H1 (cell line): ENCODE data around the gene TRIM10. TPM values are rescaled to one million over a fixed set of nuclear protein-coding genes. Genes with fewer than 3 reads are reported as not detected.

Source experiments
- CTCF ChIA-PET: fragments of 300-600 bp; sonication (Branson Sonifier 250); formaldehyde crosslinking; loops from one replicate; lab custom pipeline; 2021; ENCODE audit not compliant: partially characterized antibody; lab: Charles Lee
- POLR2A ChIA-PET: fragments of 300-600 bp; sonication (Branson Sonifier 250); formaldehyde crosslinking; loops from one replicate; lab custom pipeline; 2021; ENCODE audit warnings: inconsistent platforms; ENCODE audit not compliant: partially characterized antibody; lab: Charles Lee
- DNase-seq, 2 experiments: peaks; one replicate each; pipeline versions ENCODE4 v3.0.0 to v3.0.0-alpha.2; 2010 to 2022; ENCODE audit warnings: low spot score in 2 of 2, low read depth in 1 of 2, mixed read lengths in 1 of 2
- FAIRE-seq: peaks from 2 replicates; lab custom pipeline; 2011; peaks lifted over from hg19 to GRCh38; lab: Jason Lieb, UNC
- H2AFZ ChIP-seq: 2 replicates; pipeline ENCODE4 v1.8.1; 2012; ENCODE audit warnings: low read length, inconsistent platforms
- H2AK5ac ChIP-seq: 2 replicates; pipeline ENCODE4 v1.6.1; 2013; ENCODE audit warnings: low read depth, low read length
- H2BK120ac ChIP-seq: replicated peaks from 2 replicates; pipeline ENCODE3; 2013; ENCODE audit warnings: low read depth, low read length, inconsistent platforms
- H2BK12ac ChIP-seq: 2 replicates; pipeline ENCODE4 v1.6.1; 2013; ENCODE audit warnings: low read depth, low read length
- H2BK15ac ChIP-seq: 2 replicates; pipeline ENCODE4 v1.6.1; 2013; ENCODE audit warnings: low read length
- H2BK20ac ChIP-seq: 2 replicates; pipeline ENCODE4 v1.6.1; 2013; ENCODE audit warnings: low read length
- H2BK5ac ChIP-seq: 2 replicates; pipeline ENCODE4 v1.6.1; 2013; ENCODE audit warnings: low read depth, low read length
- H3K14ac ChIP-seq: 2 replicates; pipeline ENCODE4 v1.6.1; 2013; ENCODE audit warnings: inconsistent platforms; ENCODE audit not compliant: insufficient read length
- H3K18ac ChIP-seq: 2 replicates; pipeline ENCODE4 v1.6.1; 2013; ENCODE audit warnings: low read length; ENCODE audit errors: extremely low read depth
- H3K23ac ChIP-seq: 2 replicates; pipeline ENCODE4 v1.6.1; 2013; ENCODE audit warnings: inconsistent platforms; ENCODE audit not compliant: insufficient read length
- H3K23me2 ChIP-seq: 2 replicates; pipeline ENCODE4 v1.6.1; 2013; ENCODE audit warnings: low read depth, low read length
- H3K27ac ChIP-seq: 2 replicates; pipeline ENCODE4 v1.6.1; 2011; ENCODE audit warnings: low read depth, low read length, inconsistent platforms
- H3K27me3 ChIP-seq, 4 experiments: replicated peaks in 1 of 4; 1 replicate in 1 of 4; 2 replicates in 3 of 4; pipeline versions ENCODE4 v1.6.1 to v1.8.1; 2011 to 2013; ENCODE audit warnings: low read length in 3 of 4, mild to moderate bottlenecking in 3 of 4, inconsistent platforms in 2 of 4, mixed read lengths in 2 of 4, moderate library complexity in 1 of 4; ENCODE audit not compliant: control insufficient read depth in 3 of 4, insufficient read depth in 3 of 4; ENCODE audit errors: extremely low read depth in 1 of 4
- H3K36me3 ChIP-seq, 4 experiments: 2 replicates each; pipeline versions ENCODE4 v1.6.1 to v1.8.1; 2011 to 2013; ENCODE audit warnings: mild to moderate bottlenecking in 4 of 4, low read length in 3 of 4, moderate library complexity in 2 of 4, control low read depth in 1 of 4, inconsistent platforms in 1 of 4; ENCODE audit not compliant: insufficient read depth in 4 of 4, control insufficient read depth in 2 of 4
- H3K4ac ChIP-seq: replicated peaks from 2 replicates; pipeline ENCODE3; 2013; ENCODE audit warnings: low read length, low read depth, mixed read lengths, inconsistent platforms; ENCODE audit not compliant: insufficient read length
- H3K4me1 ChIP-seq, 4 experiments: replicated peaks in 1 of 4; 1 replicate in 1 of 4; 2 replicates in 3 of 4; pipeline versions ENCODE4 v1.6.1 to v1.8.1; 2011 to 2013; ENCODE audit warnings: low read length in 3 of 4, inconsistent platforms in 2 of 4, mixed read lengths in 1 of 4; ENCODE audit not compliant: insufficient read depth in 4 of 4, control insufficient read depth in 3 of 4
- H3K4me2 ChIP-seq, 2 experiments: 2 replicates each; pipeline versions ENCODE4 v1.6.1 to v1.8.1; 2011 to 2013; ENCODE audit warnings: low read depth in 2 of 2, low read length in 2 of 2, control low read depth in 1 of 2, inconsistent platforms in 1 of 2, mild to moderate bottlenecking in 1 of 2; ENCODE audit not compliant: insufficient read depth in 1 of 2
- H3K4me3 ChIP-seq, 4 experiments: fragments of 200-600, 300-600 bp in 1 of 4; sonication (generic), shearing (Covaris generic), sonication (Bioruptor Twin) in 1 of 4; 2 replicates each; pipeline versions ENCODE4 v1.5.1 to v1.8.1; 2011 to 2016; ENCODE audit warnings: low read length in 4 of 4, low read depth in 3 of 4, control low read depth in 2 of 4, inconsistent platforms in 2 of 4, mild to moderate bottlenecking in 2 of 4, mixed read lengths in 1 of 4, moderate library complexity in 1 of 4; ENCODE audit not compliant: insufficient read depth in 2 of 4; ENCODE audit errors: extremely low read depth in 1 of 4
- H3K56ac ChIP-seq: replicated peaks from 2 replicates; pipeline ENCODE3; 2013; ENCODE audit warnings: low read depth, mild to moderate bottlenecking, mixed read lengths, low read length, inconsistent platforms; ENCODE audit not compliant: insufficient read length
- H3K79me1 ChIP-seq: 2 replicates; pipeline ENCODE4 v1.6.1; 2013; ENCODE audit warnings: low read depth, low read length, control low read depth
- H3K79me2 ChIP-seq, 2 experiments: 2 replicates each; pipeline versions ENCODE4 v1.6.1 to v1.8.1; 2012 to 2013; ENCODE audit warnings: low read length in 2 of 2, mild to moderate bottlenecking in 2 of 2, inconsistent platforms in 1 of 2; ENCODE audit not compliant: insufficient read depth in 2 of 2, control insufficient read depth in 1 of 2
- H3K9ac ChIP-seq, 4 experiments: replicated peaks in 1 of 4; 1 replicate in 1 of 4; 2 replicates in 3 of 4; pipeline versions ENCODE4 v1.6.1 to v1.8.1; 2011 to 2013; ENCODE audit warnings: low read depth in 3 of 4, low read length in 3 of 4, control low read depth in 2 of 4, mild to moderate bottlenecking in 2 of 4, moderate library complexity in 2 of 4, inconsistent platforms in 1 of 4; ENCODE audit errors: extremely low read depth in 1 of 4
- H3K9me3 ChIP-seq, 2 experiments: 2 replicates each; pipeline versions ENCODE4 v1.6.1 to v1.8.1; 2012 to 2013; ENCODE audit warnings: mild to moderate bottlenecking in 2 of 2, moderate library complexity in 2 of 2, control low read depth in 1 of 2, inconsistent platforms in 1 of 2, low read depth in 1 of 2, low read length in 1 of 2, mixed read lengths in 1 of 2; ENCODE audit not compliant: insufficient read depth in 2 of 2
- H4K20me1 ChIP-seq, 2 experiments: replicated peaks in 1 of 2; 2 replicates each; pipeline versions ENCODE3 to v1.8.1; 2011 to 2013; ENCODE audit warnings: inconsistent platforms in 2 of 2, low read length in 2 of 2, mild to moderate bottlenecking in 1 of 2; ENCODE audit not compliant: insufficient read depth in 2 of 2, control insufficient read depth in 1 of 2
- H4K5ac ChIP-seq: 2 replicates; pipeline ENCODE4 v1.6.1; 2013; ENCODE audit warnings: low read length, low read depth, mixed read lengths, inconsistent platforms; ENCODE audit not compliant: insufficient read length
- H4K8ac ChIP-seq: 2 replicates; pipeline ENCODE4 v1.8.0; 2013; ENCODE audit warnings: mild to moderate bottlenecking, moderate library complexity, low read length, inconsistent platforms; ENCODE audit not compliant: insufficient read depth; ENCODE audit errors: extremely low read depth
- H4K91ac ChIP-seq: replicated peaks from 2 replicates; pipeline ENCODE3; 2013; ENCODE audit warnings: low read length, mixed read lengths, inconsistent platforms; ENCODE audit not compliant: insufficient read length
- CBX5 ChIP-seq: fragments of 300-800, 300-1000 bp; sonication (generic); IDR thresholded peaks from 2 replicates; pipeline ENCODE4 v1.7.1; 2016; ENCODE audit warnings: antibody characterized with exemption, low read length, low read depth
- CREB1 ChIP-seq: IDR thresholded peaks from 2 replicates; pipeline ENCODE4 v1.6.1; 2012; ENCODE audit warnings: inconsistent platforms
- FOSL1 ChIP-seq: IDR thresholded peaks from 2 replicates; pipeline ENCODE4 v1.6.1; 2011; ENCODE audit warnings: mild to moderate bottlenecking, low read depth, low read length, moderate library complexity; ENCODE audit not compliant: insufficient read depth
- SIRT6 ChIP-seq: IDR thresholded peaks from one replicate; pipeline ENCODE4 v1.7.1; 2012; ENCODE audit warnings: low read length, inconsistent platforms
- SIX5 ChIP-seq: IDR thresholded peaks from 2 replicates; pipeline ENCODE4 v1.6.1; 2011; ENCODE audit warnings: mild to moderate bottlenecking, low read depth, low read length
- WGBS, 2 experiments: shearing (Covaris generic) in 1 of 2; methylation state at CpG; one replicate each; pipeline versions ENCODE4 v1.1.6 to v1.1.7; 2013 to 2015; ENCODE audit warnings: low lambda C conversion rate in 2 of 2, mixed read lengths in 2 of 2, inconsistent platforms in 1 of 2, low coverage in 1 of 2, missing lambda C conversion rate in 1 of 2; ENCODE audit not compliant: insufficient replicate concordance in 2 of 2, insufficient coverage in 1 of 2, insufficient read length in 1 of 2; ENCODE audit errors: extremely low coverage in 1 of 2, missing lambda C conversion rate in 1 of 2; 5-methylcytosine and 5-hydroxymethylcytosine counted together
- polyA plus RNA-seq, 7 experiments: library from polyadenylated mRNA; depleted of rRNA in 3 of 7; stranded (reverse) in 5 of 7; unstranded in 2 of 7; fragments of >200 nt in 5 of 7; fragments of 200-250 nt in 2 of 7; gene quantifications; 1 replicate in 5 of 7; 2 replicates in 1 of 7; 4 replicates in 1 of 7; pipeline versions ENCODE4 v1.2.1 to v1.2.3, GENCODE V29; 2011 to 2013; ENCODE audit warnings: missing spikeins in 2 of 7, mixed read lengths in 2 of 7
- total RNA-seq: library from RNA; stranded (reverse); fragmentation: NEBNext Ultra II Directional; extraction: Animal tissue kit (Norgen Biotek cat#: 25700); gene quantifications from 2 replicates; pipeline ENCODE4 v1.2.1, GENCODE V29; 2021
- TF ChIP-seq, protein P1 (sequence below), 3 experiments: IDR thresholded peaks; 1 replicate in 2 of 3; 2 replicates in 1 of 3; pipeline versions ENCODE4 v1.5.1 to v1.6.1; 2011; ENCODE audit warnings: low read length in 3 of 3, mild to moderate bottlenecking in 3 of 3, inconsistent platforms in 2 of 3, low read depth in 1 of 3, moderate library complexity in 1 of 3; ENCODE audit not compliant: insufficient read depth in 1 of 3; ENCODE audit errors: control extremely low read depth in 1 of 3

The TRIM10 gene
- total and polyA plus RNA-seq, 2 of the 8 experiments (the other 6 are each of a cell fraction or from before 2014, with no cell fraction given): 0.06 TPM; not detected in 1

GRCh38 chr6:30185846-30186484 lies 25.0 kb upstream of the TRIM10 start:
- Histone ChIP-seq H2BK15ac (no peak overlapping the region), H4K8ac (no peak overlapping the region; the same call in 1 of the 2 replicates), H3K18ac (no peak overlapping the region), H3K36me3 (peaks cover 4 to 43% (median 32%) of the 10 kb centered on the region in 4 experiments; a peak in 7 of 8 replicates), H3K4ac (no peak overlapping the region), H2BK5ac (no peak overlapping the region), H4K5ac (no peak overlapping the region), H2BK12ac (no peak overlapping the region), H3K27ac (no peak overlapping the region), H3K23ac (no peak overlapping the region), H2AK5ac (no peak overlapping the region), H3K4me1 (no peaks in the 10 kb centered on the region), H3K79me2 (no peaks in the 10 kb centered on the region), H3K4me3 (no peak overlapping the region), H3K79me1 (no peaks in the 10 kb centered on the region), H2BK120ac (no peak overlapping the region), H4K20me1 (peaks cover 0 to 3% of the 10 kb centered on the region in 2 experiments), H3K27me3 (no peaks in the 10 kb centered on the region; a peak in 1 of 7 replicates), H3K14ac (no peak overlapping the region), H2AFZ (no peak overlapping the region), H3K23me2 (no peaks in the 10 kb centered on the region), H3K9ac (no peak overlapping the region), H3K9me3 (no peaks in the 10 kb centered on the region; a peak in 1 of 4 replicates), H3K4me2 (no peak overlapping the region), H4K91ac (no peak overlapping the region), H3K56ac (no peak overlapping the region), H2BK20ac (no peak overlapping the region)
- TF ChIP-seq SIRT6 (no peak), CBX5 (no peak), SIX5 (no peak), FOSL1 (no peak), CREB1 (no peak)
- TF ChIP-seq, protein P1, sequence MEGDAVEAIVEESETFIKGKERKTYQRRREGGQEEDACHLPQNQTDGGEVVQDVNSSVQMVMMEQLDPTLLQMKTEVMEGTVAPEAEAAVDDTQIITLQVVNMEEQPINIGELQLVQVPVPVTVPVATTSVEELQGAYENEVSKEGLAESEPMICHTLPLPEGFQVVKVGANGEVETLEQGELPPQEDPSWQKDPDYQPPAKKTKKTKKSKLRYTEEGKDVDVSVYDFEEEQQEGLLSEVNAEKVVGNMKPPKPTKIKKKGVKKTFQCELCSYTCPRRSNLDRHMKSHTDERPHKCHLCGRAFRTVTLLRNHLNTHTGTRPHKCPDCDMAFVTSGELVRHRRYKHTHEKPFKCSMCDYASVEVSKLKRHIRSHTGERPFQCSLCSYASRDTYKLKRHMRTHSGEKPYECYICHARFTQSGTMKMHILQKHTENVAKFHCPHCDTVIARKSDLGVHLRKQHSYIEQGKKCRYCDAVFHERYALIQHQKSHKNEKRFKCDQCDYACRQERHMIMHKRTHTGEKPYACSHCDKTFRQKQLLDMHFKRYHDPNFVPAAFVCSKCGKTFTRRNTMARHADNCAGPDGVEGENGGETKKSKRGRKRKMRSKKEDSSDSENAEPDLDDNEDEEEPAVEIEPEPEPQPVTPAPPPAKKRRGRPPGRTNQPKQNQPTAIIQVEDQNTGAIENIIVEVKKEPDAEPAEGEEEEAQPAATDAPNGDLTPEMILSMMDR (IDR thresholded peaks at IDR 0.05; ENCODE audit: control extremely low read depth in 1 of 3, insufficient read depth in 1 of 3, low read depth in 1 of 3, low read length in 3 of 3): peak in 1 of 3 experiments; percentile 2; a peak in 1 of 4 replicates
- ChIA-PET POLR2A (interaction anchor here (1.8 kb wide), 1 partner anchor 10 kb away, joined by 3 read pairs; no protein-coding TSS in a partner anchor), CTCF (no interaction called here)
- no peak for FAIRE-seq
- 89 to 100% methylated on average over 6 to 12 of the region's 20 CpGs for WGBS, 2 experiments
- DNase-seq: peak in 1 of 2 experiments; percentile 31
